ENCODE data around the gene GNLY. TPM values are rescaled to one million over a fixed set of nuclear protein-coding genes. Genes with fewer than 3 reads are reported as not detected.

The GNLY gene
- total and polyA plus RNA-seq, 2 of the 4 experiments (the other 2 are of a cell fraction): not detected

GRCh38 chr2:85713836-85714235 lies 19.7 kb downstream of the GNLY start:
- no peak overlapping the region for H3K18ac ChIP-seq (ENCODE audit: low read depth, low read length)
- H3K9ac ChIP-seq (ENCODE audit: low read depth, low read length): no peak overlapping the region
- H3K36me3 ChIP-seq (ENCODE audit: control insufficient read depth, insufficient read depth, low read length): no peaks in the 10 kb centered on the region
- H4K20me1 ChIP-seq (ENCODE audit: insufficient read depth, low read length): no peaks in the 10 kb centered on the region
- H3K27me3 ChIP-seq (ENCODE audit: control insufficient read depth, insufficient read depth, low read length): peaks cover 6% of the 10 kb centered on the region
- H4K5ac ChIP-seq (ENCODE audit: low read depth, low read length): no peak overlapping the region
- ChIA-PET CTCF (no interaction called here), POLR2A (ENCODE audit: unreplicated experiment) (no interaction called here)
- 0 out of 2 replicates have a peak, but pooled peaks cover 3% of the 10 kb centered on the region for H3K9me1 ChIP-seq (ENCODE audit: insufficient read depth, low read length)
- in situ Hi-C loops (cut with MboI; ENCODE audit: low sequenced_read_pairs) (no loop called here), dilution Hi-C loops (cut with HindIII; ENCODE audit: low sequenced_read_pairs, unreplicated experiment) (no loop called here), intact Hi-C loops (cut with micrococcal nuclease) (no loop called here)
- no peak for ATAC-seq (ENCODE audit: low read depth)
- no peak overlapping the region for H2AK5ac ChIP-seq (ENCODE audit: low read depth, low read length)
- no peak overlapping the region for H3K14ac ChIP-seq (replicated peaks; ENCODE audit: low read depth, low read length)
- no peak overlapping the region for H3K56ac ChIP-seq (ENCODE audit: extremely low read depth, insufficient read depth, low read length)
- H3K9me3 ChIP-seq (ENCODE audit: control insufficient read depth, insufficient read depth, low read length): no peaks in the 10 kb centered on the region
- no peak overlapping the region for H2BK120ac ChIP-seq (ENCODE audit: low read depth, low read length)
- no peaks in the 10 kb centered on the region for H3K79me1 ChIP-seq (ENCODE audit: low read depth in 1 of 2, low read length in 2 of 2)
- WGBS, 2 experiments (ENCODE audit: extremely low coverage in 2 of 2, insufficient read length in 1 of 2): 88% methylated on average over 3 of the region's 5 CpGs; no CpG with 5 or more reads in 1 of the 2 experiments
- H2AFZ ChIP-seq (replicated peaks; ENCODE audit: low read length, poor library complexity): no peak overlapping the region
- no peak overlapping the region for H3K23ac ChIP-seq (ENCODE audit: low read depth, low read length)
- peaks cover 4% of the 10 kb centered on the region; the same call in 1 of the 2 replicates for H3K4me1 ChIP-seq (ENCODE audit: control insufficient read depth, insufficient read depth, low read length)
- H3K4ac ChIP-seq (ENCODE audit: low read depth, low read length): no peak overlapping the region
- no peak overlapping the region for H2BK5ac ChIP-seq (ENCODE audit: low read depth, low read length, poor library complexity, severe bottlenecking)
- TF ChIP-seq CHD1 (IDR thresholded peaks at IDR 0.05; ENCODE audit: low read depth, low read length): no peak
- no peak for TF ChIP-seq MAZ (IDR thresholded peaks at IDR 0.05; ENCODE audit: borderline replicate concordance, low read depth, low read length)
- TF ChIP-seq MAFK (IDR thresholded peaks at IDR 0.05; ENCODE audit: low read depth, low read length): no peak
- TF ChIP-seq ELK1 (IDR thresholded peaks at IDR 0.05; ENCODE audit: borderline replicate concordance, low read depth, low read length): no peak
- no peak for TF ChIP-seq MXI1 (IDR thresholded peaks at IDR 0.05; ENCODE audit: borderline replicate concordance, low read depth, low read length)
- TF ChIP-seq BHLHE40 (IDR thresholded peaks at IDR 0.05; ENCODE audit: low read depth, low read length): no peak
- TF ChIP-seq USF2 (IDR thresholded peaks at IDR 0.05; ENCODE audit: low read depth, low read length): no peak
- no peak for TF ChIP-seq FOS (IDR thresholded peaks at IDR 0.05; ENCODE audit: low read depth, low read length)
- no peak for TF ChIP-seq POLR2A (IDR thresholded peaks at IDR 0.05; ENCODE audit: low read depth, low read length)
- no peak for TF ChIP-seq RCOR1 (IDR thresholded peaks at IDR 0.05; ENCODE audit: insufficient replicate concordance, low read length)
- TF ChIP-seq SMC3 (IDR thresholded peaks at IDR 0.05; ENCODE audit: low read depth, low read length): no peak
- no peak for TF ChIP-seq CTCF (conservative IDR thresholded peaks at IDR 0.05; ENCODE audit: low read depth, low read length)
- no peak for TF ChIP-seq CEBPB (IDR thresholded peaks at IDR 0.05; ENCODE audit: low read depth, low read length)
- TF ChIP-seq RFX5 (IDR thresholded peaks at IDR 0.05; ENCODE audit: low read depth, low read length): no peak
- no peak overlapping the region for H2BK20ac ChIP-seq (ENCODE audit: low read depth, low read length)
- no peak overlapping the region for H4K91ac ChIP-seq (ENCODE audit: insufficient read depth, low read depth, low read length)
- DNase-seq: no peak
- no peak overlapping the region for H2BK15ac ChIP-seq (ENCODE audit: low read depth, low read length)
- H2AK9ac ChIP-seq (replicated peaks; ENCODE audit: low read depth, low read length, poor library complexity): no peak overlapping the region
- no peak overlapping the region for H3K4me3 ChIP-seq (ENCODE audit: insufficient read depth, low read depth, low read length)
- H3K4me2 ChIP-seq (ENCODE audit: low read depth, low read length): no peak overlapping the region
- BruUV-seq (replicated peaks): no TSS peak
- no peak overlapping the region for H4K8ac ChIP-seq (ENCODE audit: low read depth in 2 of 2, low read length in 2 of 2)
- no peak overlapping the region for H3K27ac ChIP-seq (ENCODE audit: insufficient read depth, low read length)

Measured in IMR-90 (cell line).